GM23338 (cell line): Measurements from ENCODE around the gene MME. TPM values are rescaled to one million over a fixed set of nuclear protein-coding genes. Genes with fewer than 3 reads are reported as not detected.

ENCODE experiments used
- ATAC-seq: fragments of 200-7000 bp; cut with Tn5 transposase; 3 replicates; pipeline ENCODE4 v1.9.1; 2020
- DNase-seq: peaks from one replicate; pipeline ENCODE4 v3.0.0-alpha.2; 2015; ENCODE audit warnings: low spot score
- H2AFZ ChIP-seq: fragments of 200-600 bp; sonication (generic); 2 replicates; pipeline ENCODE4 v1.8.0; 2016; ENCODE audit warnings: antibody characterized with exemption, mild to moderate bottlenecking, moderate library complexity
- H3F3A ChIP-seq: fragments of 200-600 bp; sonication (generic); replicated peaks from 2 replicates; pipeline ENCODE4 v1.8.0; 2017; ENCODE audit warnings: antibody characterized with exemption, mixed run types, low read depth
- H3K27ac ChIP-seq: fragments of 200-600 bp; sonication (generic); 2 replicates; pipeline ENCODE4 v1.6.1; 2016; ENCODE audit warnings: low read depth
- H3K27me3 ChIP-seq: fragments of 200-600 bp; sonication (generic); 2 replicates; pipeline ENCODE4 v1.8.0; 2016; ENCODE audit warnings: mild to moderate bottlenecking, mixed run types, moderate library complexity; ENCODE audit not compliant: insufficient read depth
- H3K36me3 ChIP-seq: fragments of 200-600 bp; sonication (generic); 2 replicates; pipeline ENCODE4 v1.8.0; 2016; ENCODE audit warnings: mild to moderate bottlenecking; ENCODE audit not compliant: insufficient read depth
- H3K4me1 ChIP-seq: fragments of 200-600 bp; sonication (generic); 2 replicates; pipeline ENCODE4 v1.8.0; 2016; ENCODE audit warnings: mild to moderate bottlenecking, moderate library complexity; ENCODE audit not compliant: insufficient read depth
- H3K4me2 ChIP-seq: fragments of 200-600 bp; sonication (generic); 2 replicates; pipeline ENCODE4 v1.7.1; 2017; ENCODE audit warnings: mixed run types
- H3K4me3 ChIP-seq: fragments of 200-600 bp; sonication (generic); 2 replicates; pipeline ENCODE4 v1.6.1; 2016; ENCODE audit warnings: mixed run types
- H3K79me2 ChIP-seq: fragments of 200-600 bp; sonication (generic); replicated peaks from 2 replicates; pipeline ENCODE4 v1.8.0; 2017; ENCODE audit warnings: mild to moderate bottlenecking; ENCODE audit not compliant: insufficient read depth
- H3K9me2 ChIP-seq: fragments of 200-600 bp; sonication (generic); 2 replicates; pipeline ENCODE4 v1.8.0; 2017; ENCODE audit not compliant: insufficient read depth
- H4K20me1 ChIP-seq: fragments of 200-600 bp; sonication (generic); replicated peaks from 2 replicates; pipeline ENCODE4 v1.8.0; 2017; ENCODE audit warnings: mild to moderate bottlenecking; ENCODE audit not compliant: insufficient read depth
- H3K27ac Mint-ChIP-seq: 2 replicates; pipeline ENCODE4 v1.8.0; 2020; ENCODE audit warnings: inconsistent platforms, mild to moderate bottlenecking, moderate library complexity, mixed read lengths
- H3K27me3 Mint-ChIP-seq: 3 replicates; pipeline ENCODE4 v1.8.0; 2022; ENCODE audit warnings: low read depth, mild to moderate bottlenecking, moderate library complexity, mixed read lengths, inconsistent platforms; ENCODE audit not compliant: insufficient read depth, poor library complexity
- H3K36me3 Mint-ChIP-seq: 3 replicates; pipeline ENCODE4 v1.8.0; 2021; ENCODE audit warnings: low read depth, mild to moderate bottlenecking, inconsistent platforms, moderate library complexity, mixed read lengths
- H3K4me1 Mint-ChIP-seq: 3 replicates; pipeline ENCODE4 v1.8.0; 2020; ENCODE audit warnings: mild to moderate bottlenecking, inconsistent platforms, mixed read lengths
- H3K4me3 Mint-ChIP-seq: 3 replicates; pipeline ENCODE4 v1.8.0; 2021; ENCODE audit warnings: moderate library complexity, mild to moderate bottlenecking, inconsistent platforms, mixed read lengths
- H3K9me3 Mint-ChIP-seq: 3 replicates; pipeline ENCODE4 v1.8.0; 2020; ENCODE audit warnings: moderate library complexity, mild to moderate bottlenecking, inconsistent platforms, mixed read lengths
- CREB1 ChIP-seq: fragments of 250-450 bp; sonication (Bioruptor Pico); IDR thresholded peaks from 2 replicates; pipeline ENCODE4 v1.5.0; 2020; ENCODE audit warnings: low read depth, mild to moderate bottlenecking, moderate library complexity
- EZH2 ChIP-seq: fragments of 200-600 bp; sonication (generic); IDR thresholded peaks from one replicate; pipeline ENCODE4 v1.8.0; 2017; ENCODE audit warnings: antibody characterized with exemption, mild to moderate bottlenecking, low read depth; ENCODE audit not compliant: unreplicated experiment
- JUNB ChIP-seq: IDR thresholded peaks from one replicate; pipeline ENCODE4 v1.6.1; 2016; ENCODE audit warnings: antibody characterized with exemption; ENCODE audit not compliant: unreplicated experiment
- NANOG ChIP-seq: IDR thresholded peaks from 2 replicates; pipeline ENCODE4 v1.6.1; 2016; ENCODE audit warnings: antibody characterized with exemption, borderline replicate concordance
- POLR2AphosphoS5 ChIP-seq: IDR thresholded peaks from 2 replicates; pipeline ENCODE4 v1.6.1; 2016; ENCODE audit warnings: antibody characterized with exemption, low read depth
- STAT1 ChIP-seq: IDR thresholded peaks from one replicate; pipeline ENCODE4 v1.6.1; 2016; ENCODE audit warnings: antibody characterized with exemption; ENCODE audit not compliant: unreplicated experiment
- ZNF114 ChIP-seq: fragments of 250-450 bp; sonication (Bioruptor Pico); IDR thresholded peaks from 2 replicates; pipeline ENCODE4 v1.5.0; 2020; ENCODE audit warnings: mild to moderate bottlenecking, moderate library complexity
- ZNF331 ChIP-seq: fragments of 250-450 bp; sonication (Bioruptor Pico); IDR thresholded peaks from 2 replicates; pipeline ENCODE4 v1.5.0; 2020; ENCODE audit warnings: low read depth, mild to moderate bottlenecking, moderate library complexity
- polyA plus RNA-seq: library from polyadenylated mRNA; unstranded; fragments of >200 nt; fragmentation: Nextera tagmentation; extraction: Ambion mirVana; gene quantifications from 2 replicates; pipeline ENCODE4 v1.2.1, GENCODE V29; 2016
- total RNA-seq: library from RNA; depleted of rRNA; stranded (reverse); fragments of >200 nt; shearing (Covaris generic); gene quantifications from 2 replicates; pipeline ENCODE4 v1.2.3, GENCODE V29; 2014
- TF ChIP-seq, protein P1 (sequence below): IDR thresholded peaks from 2 replicates; pipeline ENCODE4 v1.6.1; 2016; ENCODE audit warnings: antibody characterized with exemption
- TF ChIP-seq, protein P2 (sequence below): fragments of 250-450 bp; sonication (Bioruptor Pico); IDR thresholded peaks from 2 replicates; pipeline ENCODE4 v1.5.0; 2020; ENCODE audit warnings: mild to moderate bottlenecking, moderate library complexity
- TF ChIP-seq, protein P3 (sequence below), 2 experiments: fragments of 200-600 bp in 1 of 2; sonication (generic) in 1 of 2; conservative IDR thresholded peaks; 2 replicates each; pipeline versions ENCODE4 v1.5.1 to v1.6.1; 2016 to 2017; ENCODE audit warnings: antibody characterized with exemption in 2 of 2, low read depth in 2 of 2, mild to moderate bottlenecking in 2 of 2, moderate library complexity in 1 of 2

MME gene
- total and polyA plus RNA-seq, 2 experiments from 2014 or later: 15.2 to 76.7 TPM

DNA sequence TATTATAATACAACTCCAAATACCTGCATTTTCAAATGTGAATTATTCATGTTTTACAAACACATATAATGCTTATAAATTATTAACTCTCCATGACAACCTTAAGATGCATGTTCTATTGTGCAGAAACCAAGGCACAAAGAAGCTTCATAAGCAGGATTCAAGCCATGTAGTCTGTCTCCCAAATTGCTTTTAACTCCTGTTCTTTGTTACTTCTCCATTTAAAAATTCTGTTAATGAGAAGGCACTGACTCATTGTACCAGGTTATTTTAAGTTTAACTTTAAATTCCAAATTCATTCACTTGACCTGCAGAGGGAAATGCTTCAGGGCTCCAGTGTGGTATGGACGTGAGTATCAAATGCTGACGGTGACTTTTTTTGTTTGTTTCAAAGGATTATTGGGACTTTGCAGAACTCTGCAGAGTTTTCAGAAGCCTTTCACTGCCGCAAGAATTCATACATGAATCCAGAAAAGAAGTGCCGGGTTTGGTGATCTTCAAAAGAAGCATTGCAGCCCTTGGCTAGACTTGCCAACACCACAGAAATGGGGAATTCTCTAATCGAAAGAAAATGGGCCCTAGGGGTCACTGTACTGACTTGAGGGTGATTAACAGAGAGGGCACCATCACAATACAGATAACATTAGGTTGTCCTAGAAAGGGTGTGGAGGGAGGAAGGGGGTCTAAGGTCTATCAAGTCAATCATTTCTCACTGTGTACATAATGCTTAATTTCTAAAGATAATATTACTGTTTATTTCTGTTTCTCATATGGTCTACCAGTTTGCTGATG is 100.0 kb downstream of the MME start:
- Mint-ChIP-seq H3K27ac (no peak overlapping the region; the same call in 1 of the 2 replicates), H3K36me3 (no peaks in the 10 kb centered on the region)

DNA sequence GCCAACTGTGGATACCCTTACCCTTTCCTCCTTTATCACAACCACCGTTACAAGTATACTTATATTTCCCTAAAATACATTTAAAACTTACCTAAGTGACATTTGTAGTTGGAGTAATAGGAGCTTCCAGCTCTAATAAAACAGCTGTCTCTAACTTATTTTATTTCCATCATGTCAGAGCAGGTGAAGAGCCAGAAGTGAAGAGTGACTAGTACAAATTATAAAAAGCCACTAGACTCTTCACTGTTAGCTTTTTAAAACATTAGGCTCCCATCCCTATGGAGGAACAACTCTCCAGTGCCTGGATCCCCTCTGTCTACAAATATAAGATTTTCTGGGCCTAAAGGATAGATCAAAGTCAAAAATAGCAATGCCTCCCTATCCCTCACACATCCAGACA is 102.3 kb downstream of the MME start:
- Histone ChIP-seq H3K27ac (no peak overlapping the region), H3K4me2 (no peak overlapping the region), H4K20me1 (no peaks in the 10 kb centered on the region), H3K79me2 (no peaks in the 10 kb centered on the region), H3K4me1 (peaks cover 16% of the 10 kb centered on the region), H3K27me3 (no peaks in the 10 kb centered on the region), H2AFZ (no peak overlapping the region), H3K4me3 (no peak overlapping the region), H3K9me2 (no peaks in the 10 kb centered on the region; the same call in 1 of the 2 replicates), H3K36me3 (no peaks in the 10 kb centered on the region), H3F3A (no peaks in the 10 kb centered on the region)
- H3K36me3 Mint-ChIP-seq: no peaks in the 10 kb centered on the region
- DNase-seq (no peak), ATAC-seq (no peak)
- peaks cover 10% of the 10 kb centered on the region; the same call in 2 of the 3 replicates for H3K4me1 Mint-ChIP-seq
- H3K27me3 Mint-ChIP-seq: no peaks in the 10 kb centered on the region
- H3K27ac Mint-ChIP-seq: no peak overlapping the region
- no peak overlapping the region for H3K4me3 Mint-ChIP-seq
- H3K9me3 Mint-ChIP-seq: no peaks in the 10 kb centered on the region
- TF ChIP-seq JUNB (no peak), CREB1 (CRISPR knock-in tag) (no peak), ZNF114 (CRISPR knock-in tag) (no peak), STAT1 (no peak), EZH2 (no peak), NANOG (no peak), ZNF331 (CRISPR knock-in tag) (no peak), POLR2AphosphoS5 (no peak)
- TF ChIP-seq, protein P1, sequence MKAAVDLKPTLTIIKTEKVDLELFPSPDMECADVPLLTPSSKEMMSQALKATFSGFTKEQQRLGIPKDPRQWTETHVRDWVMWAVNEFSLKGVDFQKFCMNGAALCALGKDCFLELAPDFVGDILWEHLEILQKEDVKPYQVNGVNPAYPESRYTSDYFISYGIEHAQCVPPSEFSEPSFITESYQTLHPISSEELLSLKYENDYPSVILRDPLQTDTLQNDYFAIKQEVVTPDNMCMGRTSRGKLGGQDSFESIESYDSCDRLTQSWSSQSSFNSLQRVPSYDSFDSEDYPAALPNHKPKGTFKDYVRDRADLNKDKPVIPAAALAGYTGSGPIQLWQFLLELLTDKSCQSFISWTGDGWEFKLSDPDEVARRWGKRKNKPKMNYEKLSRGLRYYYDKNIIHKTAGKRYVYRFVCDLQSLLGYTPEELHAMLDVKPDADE: no peak
- TF ChIP-seq, protein P2, sequence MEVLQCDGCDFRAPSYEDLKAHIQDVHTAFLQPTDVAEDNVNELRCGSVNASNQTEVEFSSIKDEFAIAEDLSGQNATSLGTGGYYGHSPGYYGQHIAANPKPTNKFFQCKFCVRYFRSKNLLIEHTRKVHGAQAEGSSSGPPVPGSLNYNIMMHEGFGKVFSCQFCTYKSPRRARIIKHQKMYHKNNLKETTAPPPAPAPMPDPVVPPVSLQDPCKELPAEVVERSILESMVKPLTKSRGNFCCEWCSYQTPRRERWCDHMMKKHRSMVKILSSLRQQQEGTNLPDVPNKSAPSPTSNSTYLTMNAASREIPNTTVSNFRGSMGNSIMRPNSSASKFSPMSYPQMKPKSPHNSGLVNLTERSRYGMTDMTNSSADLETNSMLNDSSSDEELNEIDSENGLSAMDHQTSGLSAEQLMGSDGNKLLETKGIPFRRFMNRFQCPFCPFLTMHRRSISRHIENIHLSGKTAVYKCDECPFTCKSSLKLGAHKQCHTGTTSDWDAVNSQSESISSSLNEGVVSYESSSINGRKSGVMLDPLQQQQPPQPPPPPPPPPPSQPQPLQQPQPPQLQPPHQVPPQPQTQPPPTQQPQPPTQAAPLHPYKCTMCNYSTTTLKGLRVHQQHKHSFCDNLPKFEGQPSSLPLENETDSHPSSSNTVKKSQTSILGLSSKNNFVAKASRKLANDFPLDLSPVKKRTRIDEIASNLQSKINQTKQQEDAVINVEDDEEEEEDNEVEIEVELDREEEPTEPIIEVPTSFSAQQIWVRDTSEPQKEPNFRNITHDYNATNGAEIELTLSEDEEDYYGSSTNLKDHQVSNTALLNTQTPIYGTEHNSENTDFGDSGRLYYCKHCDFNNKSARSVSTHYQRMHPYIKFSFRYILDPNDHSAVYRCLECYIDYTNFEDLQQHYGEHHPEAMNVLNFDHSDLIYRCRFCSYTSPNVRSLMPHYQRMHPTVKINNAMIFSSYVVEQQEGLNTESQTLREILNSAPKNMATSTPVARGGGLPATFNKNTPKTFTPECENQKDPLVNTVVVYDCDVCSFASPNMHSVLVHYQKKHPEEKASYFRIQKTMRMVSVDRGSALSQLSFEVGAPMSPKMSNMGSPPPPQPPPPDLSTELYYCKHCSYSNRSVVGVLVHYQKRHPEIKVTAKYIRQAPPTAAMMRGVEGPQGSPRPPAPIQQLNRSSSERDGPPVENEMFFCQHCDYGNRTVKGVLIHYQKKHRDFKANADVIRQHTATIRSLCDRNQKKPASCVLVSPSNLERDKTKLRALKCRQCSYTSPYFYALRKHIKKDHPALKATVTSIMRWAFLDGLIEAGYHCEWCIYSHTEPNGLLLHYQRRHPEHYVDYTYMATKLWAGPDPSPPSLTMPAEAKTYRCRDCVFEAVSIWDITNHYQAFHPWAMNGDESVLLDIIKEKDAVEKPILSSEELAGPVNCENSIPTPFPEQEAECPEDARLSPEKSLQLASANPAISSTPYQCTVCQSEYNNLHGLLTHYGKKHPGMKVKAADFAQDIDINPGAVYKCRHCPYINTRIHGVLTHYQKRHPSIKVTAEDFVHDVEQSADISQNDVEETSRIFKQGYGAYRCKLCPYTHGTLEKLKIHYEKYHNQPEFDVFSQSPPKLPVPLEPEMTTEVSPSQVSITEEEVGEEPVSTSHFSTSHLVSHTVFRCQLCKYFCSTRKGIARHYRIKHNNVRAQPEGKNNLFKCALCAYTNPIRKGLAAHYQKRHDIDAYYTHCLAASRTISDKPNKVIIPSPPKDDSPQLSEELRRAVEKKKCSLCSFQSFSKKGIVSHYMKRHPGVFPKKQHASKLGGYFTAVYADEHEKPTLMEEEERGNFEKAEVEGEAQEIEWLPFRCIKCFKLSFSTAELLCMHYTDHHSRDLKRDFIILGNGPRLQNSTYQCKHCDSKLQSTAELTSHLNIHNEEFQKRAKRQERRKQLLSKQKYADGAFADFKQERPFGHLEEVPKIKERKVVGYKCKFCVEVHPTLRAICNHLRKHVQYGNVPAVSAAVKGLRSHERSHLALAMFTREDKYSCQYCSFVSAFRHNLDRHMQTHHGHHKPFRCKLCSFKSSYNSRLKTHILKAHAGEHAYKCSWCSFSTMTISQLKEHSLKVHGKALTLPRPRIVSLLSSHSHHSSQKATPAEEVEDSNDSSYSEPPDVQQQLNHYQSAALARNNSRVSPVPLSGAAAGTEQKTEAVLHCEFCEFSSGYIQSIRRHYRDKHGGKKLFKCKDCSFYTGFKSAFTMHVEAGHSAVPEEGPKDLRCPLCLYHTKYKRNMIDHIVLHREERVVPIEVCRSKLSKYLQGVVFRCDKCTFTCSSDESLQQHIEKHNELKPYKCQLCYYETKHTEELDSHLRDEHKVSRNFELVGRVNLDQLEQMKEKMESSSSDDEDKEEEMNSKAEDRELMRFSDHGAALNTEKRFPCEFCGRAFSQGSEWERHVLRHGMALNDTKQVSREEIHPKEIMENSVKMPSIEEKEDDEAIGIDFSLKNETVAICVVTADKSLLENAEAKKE: no peak

More for the DNA sequence above, 100.0 kb downstream of the MME start:
- no peaks in the 10 kb centered on the region for H3K9me3 Mint-ChIP-seq
- Histone ChIP-seq H4K20me1 (no peaks in the 10 kb centered on the region), H3K27me3 (no peaks in the 10 kb centered on the region), H3K79me2 (no peaks in the 10 kb centered on the region), H2AFZ (no peak overlapping the region), H3K4me2 (no peak overlapping the region), H3K27ac (no peak overlapping the region), H3K36me3 (no peaks in the 10 kb centered on the region), H3K4me3 (no peak overlapping the region), H3K9me2 (no peaks in the 10 kb centered on the region), H3F3A (no peaks in the 10 kb centered on the region), H3K4me1 (peaks cover 5% of the 10 kb centered on the region; the same call in 1 of the 2 replicates)
- H3K4me3 Mint-ChIP-seq: no peak overlapping the region
- H3K4me1 Mint-ChIP-seq: peaks cover under 1% of the 10 kb centered on the region; the same call in 1 of the 3 replicates
- peak; percentile 61 for ATAC-seq
- peak; percentile 30 for DNase-seq
- no peaks in the 10 kb centered on the region for H3K27me3 Mint-ChIP-seq
- TF ChIP-seq NANOG: no peak
- TF ChIP-seq, protein P3, sequence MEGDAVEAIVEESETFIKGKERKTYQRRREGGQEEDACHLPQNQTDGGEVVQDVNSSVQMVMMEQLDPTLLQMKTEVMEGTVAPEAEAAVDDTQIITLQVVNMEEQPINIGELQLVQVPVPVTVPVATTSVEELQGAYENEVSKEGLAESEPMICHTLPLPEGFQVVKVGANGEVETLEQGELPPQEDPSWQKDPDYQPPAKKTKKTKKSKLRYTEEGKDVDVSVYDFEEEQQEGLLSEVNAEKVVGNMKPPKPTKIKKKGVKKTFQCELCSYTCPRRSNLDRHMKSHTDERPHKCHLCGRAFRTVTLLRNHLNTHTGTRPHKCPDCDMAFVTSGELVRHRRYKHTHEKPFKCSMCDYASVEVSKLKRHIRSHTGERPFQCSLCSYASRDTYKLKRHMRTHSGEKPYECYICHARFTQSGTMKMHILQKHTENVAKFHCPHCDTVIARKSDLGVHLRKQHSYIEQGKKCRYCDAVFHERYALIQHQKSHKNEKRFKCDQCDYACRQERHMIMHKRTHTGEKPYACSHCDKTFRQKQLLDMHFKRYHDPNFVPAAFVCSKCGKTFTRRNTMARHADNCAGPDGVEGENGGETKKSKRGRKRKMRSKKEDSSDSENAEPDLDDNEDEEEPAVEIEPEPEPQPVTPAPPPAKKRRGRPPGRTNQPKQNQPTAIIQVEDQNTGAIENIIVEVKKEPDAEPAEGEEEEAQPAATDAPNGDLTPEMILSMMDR (conservative IDR thresholded peaks at IDR 0.05; ENCODE audit: low read depth in 2 of 2): peak; percentile 40 to 54
